ENCODE data around the gene RGS2.

Gene RGS2, protein sequence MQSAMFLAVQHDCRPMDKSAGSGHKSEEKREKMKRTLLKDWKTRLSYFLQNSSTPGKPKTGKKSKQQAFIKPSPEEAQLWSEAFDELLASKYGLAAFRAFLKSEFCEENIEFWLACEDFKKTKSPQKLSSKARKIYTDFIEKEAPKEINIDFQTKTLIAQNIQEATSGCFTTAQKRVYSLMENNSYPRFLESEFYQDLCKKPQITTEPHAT

GRCh38 chr1:192808518-192809306 is at the start of gene RGS2:
Gene RGS2, plus strand, starts transcription at chr1:192809039. Its CDS starts 33 bp downstream, at chr1:192809072.
- H3K27ac ChIP-seq = peak within 1 kb of the TSS; percentile 92
- TF ChIP-seq CTCF (IDR thresholded peaks at IDR 0.05) = peak; percentile 65
- no peak for TF ChIP-seq ZFX (IDR thresholded peaks at IDR 0.05; ENCODE audit: borderline replicate concordance)

DNA sequence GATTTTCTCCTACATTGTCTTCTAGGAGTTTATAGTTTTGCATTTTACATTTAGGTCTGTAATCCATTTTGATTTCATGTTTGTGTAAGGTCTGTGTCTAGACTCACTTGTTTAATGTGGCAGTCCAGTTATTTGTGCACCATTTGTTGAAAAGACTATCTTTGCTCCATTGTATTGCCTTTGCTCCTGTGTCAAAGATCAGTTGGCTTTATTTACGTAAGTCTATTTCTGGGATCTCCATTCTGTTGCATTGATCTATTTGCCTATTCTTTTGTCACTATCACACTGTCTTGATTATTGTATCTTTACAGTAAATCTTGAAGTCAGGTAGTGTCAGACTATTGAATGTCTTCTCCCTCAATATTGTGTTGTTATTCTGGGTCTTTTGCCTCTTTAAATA is 49.7 kb upstream of the RGS2 start:
- TF ChIP-seq CTCF (IDR thresholded peaks at IDR 0.05) (no peak), ZFX (IDR thresholded peaks at IDR 0.05; ENCODE audit: borderline replicate concordance) (no peak)

GRCh38 chr1:192762265-192762664 is 46.6 kb upstream of the RGS2 start:
- H3K27ac ChIP-seq = no peak overlapping the region
- TF ChIP-seq CTCF (IDR thresholded peaks at IDR 0.05) (no peak), ZFX (IDR thresholded peaks at IDR 0.05; ENCODE audit: borderline replicate concordance) (no peak)

More for the DNA sequence above, 49.7 kb upstream of the RGS2 start:
- no peak overlapping the region for H3K27ac ChIP-seq

- no peak overlapping the region for H3K27ac ChIP-seq
- TF ChIP-seq ZFX (IDR thresholded peaks at IDR 0.05; ENCODE audit: borderline replicate concordance) (no peak), CTCF (IDR thresholded peaks at IDR 0.05) (no peak)
Observed at GRCh38 chr1:192763243-192763642, 45.6 kb upstream of the RGS2 start.

DNA sequence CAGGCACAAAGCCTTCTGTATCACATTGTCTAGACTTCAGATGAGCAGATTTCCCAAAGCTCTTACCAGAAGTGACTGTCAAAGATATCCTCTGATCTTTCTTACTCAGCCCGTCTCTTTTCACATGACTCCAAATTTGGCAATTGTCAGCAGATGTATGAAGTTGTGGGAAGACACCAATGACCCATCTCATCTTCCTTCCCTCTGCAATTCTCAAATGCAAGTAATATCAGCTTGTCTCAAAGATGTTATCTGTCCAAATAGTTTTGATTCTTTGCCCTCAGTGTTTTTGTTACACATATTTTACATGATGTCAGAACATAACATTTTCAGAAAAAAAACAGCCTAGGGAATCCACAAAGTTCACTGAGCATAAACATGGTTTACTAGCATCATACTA is 45.1 kb upstream of the RGS2 start:
- no peak overlapping the region for H3K27ac ChIP-seq
- TF ChIP-seq CTCF (IDR thresholded peaks at IDR 0.05) = no peak
- no peak for TF ChIP-seq ZFX (IDR thresholded peaks at IDR 0.05; ENCODE audit: borderline replicate concordance)

DNA sequence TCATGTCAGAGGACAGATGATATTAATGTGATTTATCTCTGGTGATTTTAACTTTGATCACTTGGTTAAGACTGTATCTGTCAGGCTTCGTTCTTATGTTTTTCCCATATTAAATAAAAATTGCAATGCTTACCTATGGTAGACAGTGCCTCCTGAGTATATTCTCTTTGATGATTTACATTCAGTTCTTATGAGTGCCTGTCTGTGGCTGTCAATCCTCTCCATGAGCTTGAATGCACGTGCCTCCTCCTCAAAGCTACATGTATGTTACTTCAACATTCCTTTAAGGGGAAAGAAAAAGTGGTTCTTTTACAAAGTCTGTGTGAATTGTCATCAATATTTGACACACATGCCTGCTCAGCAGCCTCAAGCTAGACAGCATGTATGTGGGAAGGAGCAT is 44.2 kb upstream of the RGS2 start:
- no peak overlapping the region for H3K27ac ChIP-seq
- no peak for TF ChIP-seq CTCF (IDR thresholded peaks at IDR 0.05)
- TF ChIP-seq ZFX (IDR thresholded peaks at IDR 0.05; ENCODE audit: borderline replicate concordance) = no peak

DNA sequence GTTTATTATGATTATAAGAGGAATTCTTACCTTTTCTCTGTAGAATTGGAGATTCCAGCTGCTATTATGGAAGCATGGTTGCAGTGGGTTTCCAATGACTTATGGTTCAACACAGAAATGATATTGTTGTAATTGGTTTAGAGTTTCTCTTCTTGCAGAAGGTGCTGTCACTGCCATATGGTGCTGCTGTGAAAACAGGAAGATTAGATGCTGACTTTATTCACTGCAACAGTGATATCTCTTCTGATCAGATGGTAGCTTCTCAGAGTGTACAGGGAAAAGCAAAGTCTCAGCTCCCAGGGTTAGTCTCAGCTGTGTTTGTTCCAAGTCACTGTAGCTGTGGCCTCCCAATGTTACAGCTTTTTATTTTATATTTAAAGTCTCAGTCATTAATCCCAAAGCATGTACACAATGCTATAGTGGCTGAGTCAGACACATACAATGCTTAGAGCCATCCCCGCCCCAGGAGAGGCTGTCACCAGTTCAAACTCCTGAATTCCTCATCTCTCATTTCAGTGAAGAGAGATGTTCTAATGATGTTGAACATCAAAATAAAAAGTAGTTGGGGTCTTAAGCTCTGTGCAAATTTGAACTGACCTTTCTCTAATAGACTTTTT is 42.7 kb upstream of the RGS2 start:
- H3K27ac ChIP-seq = no peak overlapping the region
- TF ChIP-seq ZFX (IDR thresholded peaks at IDR 0.05; ENCODE audit: borderline replicate concordance) (no peak), CTCF (IDR thresholded peaks at IDR 0.05) (no peak)

All from 22Rv1 (cell line).